Measurements from ENCODE around the gene ABCA9.

Gene ABCA9, protein sequence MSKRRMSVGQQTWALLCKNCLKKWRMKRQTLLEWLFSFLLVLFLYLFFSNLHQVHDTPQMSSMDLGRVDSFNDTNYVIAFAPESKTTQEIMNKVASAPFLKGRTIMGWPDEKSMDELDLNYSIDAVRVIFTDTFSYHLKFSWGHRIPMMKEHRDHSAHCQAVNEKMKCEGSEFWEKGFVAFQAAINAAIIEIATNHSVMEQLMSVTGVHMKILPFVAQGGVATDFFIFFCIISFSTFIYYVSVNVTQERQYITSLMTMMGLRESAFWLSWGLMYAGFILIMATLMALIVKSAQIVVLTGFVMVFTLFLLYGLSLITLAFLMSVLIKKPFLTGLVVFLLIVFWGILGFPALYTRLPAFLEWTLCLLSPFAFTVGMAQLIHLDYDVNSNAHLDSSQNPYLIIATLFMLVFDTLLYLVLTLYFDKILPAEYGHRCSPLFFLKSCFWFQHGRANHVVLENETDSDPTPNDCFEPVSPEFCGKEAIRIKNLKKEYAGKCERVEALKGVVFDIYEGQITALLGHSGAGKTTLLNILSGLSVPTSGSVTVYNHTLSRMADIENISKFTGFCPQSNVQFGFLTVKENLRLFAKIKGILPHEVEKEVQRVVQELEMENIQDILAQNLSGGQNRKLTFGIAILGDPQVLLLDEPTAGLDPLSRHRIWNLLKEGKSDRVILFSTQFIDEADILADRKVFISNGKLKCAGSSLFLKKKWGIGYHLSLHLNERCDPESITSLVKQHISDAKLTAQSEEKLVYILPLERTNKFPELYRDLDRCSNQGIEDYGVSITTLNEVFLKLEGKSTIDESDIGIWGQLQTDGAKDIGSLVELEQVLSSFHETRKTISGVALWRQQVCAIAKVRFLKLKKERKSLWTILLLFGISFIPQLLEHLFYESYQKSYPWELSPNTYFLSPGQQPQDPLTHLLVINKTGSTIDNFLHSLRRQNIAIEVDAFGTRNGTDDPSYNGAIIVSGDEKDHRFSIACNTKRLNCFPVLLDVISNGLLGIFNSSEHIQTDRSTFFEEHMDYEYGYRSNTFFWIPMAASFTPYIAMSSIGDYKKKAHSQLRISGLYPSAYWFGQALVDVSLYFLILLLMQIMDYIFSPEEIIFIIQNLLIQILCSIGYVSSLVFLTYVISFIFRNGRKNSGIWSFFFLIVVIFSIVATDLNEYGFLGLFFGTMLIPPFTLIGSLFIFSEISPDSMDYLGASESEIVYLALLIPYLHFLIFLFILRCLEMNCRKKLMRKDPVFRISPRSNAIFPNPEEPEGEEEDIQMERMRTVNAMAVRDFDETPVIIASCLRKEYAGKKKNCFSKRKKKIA (N-terminal part only)

DNA sequence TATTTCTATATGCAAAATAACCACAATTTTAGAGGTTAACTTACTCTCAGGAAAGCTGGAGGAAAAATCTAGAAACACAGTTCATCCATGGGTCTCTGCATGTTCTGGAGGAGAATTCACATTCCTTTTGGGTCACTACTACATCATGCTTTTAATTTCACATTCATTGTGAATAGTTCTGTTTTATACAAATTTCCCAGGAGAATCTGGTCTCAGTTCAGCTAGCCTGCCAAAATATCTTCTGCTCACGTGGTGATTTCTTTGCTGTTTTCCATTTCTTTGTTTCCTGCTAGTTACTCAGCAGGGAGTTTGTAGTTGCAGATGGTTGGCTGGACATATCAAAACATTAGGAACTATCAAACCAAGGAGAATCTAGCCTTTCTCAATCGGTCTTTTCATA lies at the start of gene ABCA9:
ABCA9 (minus strand) TSS at position 106 of the 400 bp plus-strand sequence. CDS start 9,801 bp downstream, outside the sequence.
- TF ChIP-seq, protein P1, sequence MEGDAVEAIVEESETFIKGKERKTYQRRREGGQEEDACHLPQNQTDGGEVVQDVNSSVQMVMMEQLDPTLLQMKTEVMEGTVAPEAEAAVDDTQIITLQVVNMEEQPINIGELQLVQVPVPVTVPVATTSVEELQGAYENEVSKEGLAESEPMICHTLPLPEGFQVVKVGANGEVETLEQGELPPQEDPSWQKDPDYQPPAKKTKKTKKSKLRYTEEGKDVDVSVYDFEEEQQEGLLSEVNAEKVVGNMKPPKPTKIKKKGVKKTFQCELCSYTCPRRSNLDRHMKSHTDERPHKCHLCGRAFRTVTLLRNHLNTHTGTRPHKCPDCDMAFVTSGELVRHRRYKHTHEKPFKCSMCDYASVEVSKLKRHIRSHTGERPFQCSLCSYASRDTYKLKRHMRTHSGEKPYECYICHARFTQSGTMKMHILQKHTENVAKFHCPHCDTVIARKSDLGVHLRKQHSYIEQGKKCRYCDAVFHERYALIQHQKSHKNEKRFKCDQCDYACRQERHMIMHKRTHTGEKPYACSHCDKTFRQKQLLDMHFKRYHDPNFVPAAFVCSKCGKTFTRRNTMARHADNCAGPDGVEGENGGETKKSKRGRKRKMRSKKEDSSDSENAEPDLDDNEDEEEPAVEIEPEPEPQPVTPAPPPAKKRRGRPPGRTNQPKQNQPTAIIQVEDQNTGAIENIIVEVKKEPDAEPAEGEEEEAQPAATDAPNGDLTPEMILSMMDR (IDR thresholded peaks at IDR 0.05; ENCODE audit: borderline replicate concordance, insufficient read depth, low read depth, low read length): no peak
- no peak within 1 kb of the TSS for H3K4me3 ChIP-seq (ENCODE audit: low read depth, low read length)

DNA sequence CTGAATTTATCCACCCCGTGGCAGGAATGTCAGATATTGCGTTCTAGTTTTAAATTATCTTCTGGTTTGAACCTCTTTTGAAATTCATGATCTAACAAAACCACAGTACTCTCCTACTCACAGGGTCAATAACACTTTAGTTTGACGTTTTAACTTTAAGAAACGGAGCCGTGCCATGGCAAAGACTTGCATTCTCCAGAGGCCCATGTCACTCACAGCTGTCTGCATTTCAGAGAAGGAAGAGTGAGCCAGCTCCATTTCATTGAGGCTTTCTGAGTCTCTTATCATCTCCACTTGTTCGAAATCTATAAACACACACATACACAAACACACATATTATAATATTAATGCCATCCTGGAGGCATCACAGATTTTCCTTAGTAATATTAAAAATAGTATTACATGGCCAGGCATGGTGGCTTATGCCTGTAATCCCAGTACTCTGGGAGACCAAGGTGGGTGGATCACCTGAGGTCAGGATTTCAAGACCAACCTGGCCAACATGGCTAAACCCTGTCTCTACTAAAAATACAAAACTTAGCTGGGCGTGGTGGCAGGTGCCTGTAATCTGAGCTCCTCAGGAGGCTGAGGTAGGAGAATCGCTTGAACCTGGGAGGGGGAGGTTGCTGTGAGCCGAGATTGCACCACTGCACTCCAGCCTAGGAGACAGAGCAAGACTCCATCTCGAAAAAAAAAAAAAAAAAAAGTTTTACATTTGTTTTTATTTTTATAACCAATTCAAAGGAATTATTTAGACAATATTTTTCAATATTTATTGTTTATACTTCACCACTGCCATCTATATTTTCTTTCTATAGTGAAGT lies 45.4 kb upstream of the ABCA9 start:
- TF ChIP-seq, protein P1 (IDR thresholded peaks at IDR 0.05; ENCODE audit: borderline replicate concordance, insufficient read depth, low read depth, low read length): no peak
- H3K4me3 ChIP-seq (ENCODE audit: low read depth, low read length): no peak overlapping the region

DNA sequence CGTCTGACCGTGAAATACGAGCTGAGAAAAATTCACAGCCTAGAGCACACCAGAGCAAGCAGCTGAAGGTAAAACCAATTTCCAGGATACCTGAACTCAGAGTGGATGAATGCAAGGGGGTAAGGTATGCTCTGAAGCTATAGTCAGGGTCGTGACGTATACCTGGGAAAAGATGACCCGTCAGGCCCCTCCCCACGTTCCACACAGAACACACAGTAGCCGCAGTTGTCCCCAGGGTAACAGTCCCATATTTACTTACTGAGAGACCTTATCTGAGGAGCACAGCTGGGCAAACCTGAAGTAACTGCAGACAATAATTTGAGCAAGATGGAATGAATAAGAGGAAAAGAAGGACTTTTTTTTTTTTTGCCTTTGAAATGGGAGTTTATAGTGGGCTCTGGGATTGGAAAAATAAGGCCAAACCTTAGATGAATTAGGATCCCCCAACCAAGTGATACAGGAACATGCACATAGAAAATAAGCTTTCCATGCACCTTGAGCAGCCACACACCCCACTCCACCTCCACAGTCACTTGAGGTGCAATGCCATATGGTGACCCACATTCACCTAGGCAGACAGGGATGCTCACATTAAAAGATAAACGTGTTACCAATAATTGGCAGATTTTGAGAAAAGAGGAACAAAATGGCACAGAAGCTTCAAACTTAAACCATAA lies 43.0 kb upstream of the ABCA9 start:
- TF ChIP-seq, protein P1 (IDR thresholded peaks at IDR 0.05; ENCODE audit: borderline replicate concordance, insufficient read depth, low read depth, low read length): no peak
- H3K4me3 ChIP-seq (ENCODE audit: low read depth, low read length): no peak overlapping the region

DNA sequence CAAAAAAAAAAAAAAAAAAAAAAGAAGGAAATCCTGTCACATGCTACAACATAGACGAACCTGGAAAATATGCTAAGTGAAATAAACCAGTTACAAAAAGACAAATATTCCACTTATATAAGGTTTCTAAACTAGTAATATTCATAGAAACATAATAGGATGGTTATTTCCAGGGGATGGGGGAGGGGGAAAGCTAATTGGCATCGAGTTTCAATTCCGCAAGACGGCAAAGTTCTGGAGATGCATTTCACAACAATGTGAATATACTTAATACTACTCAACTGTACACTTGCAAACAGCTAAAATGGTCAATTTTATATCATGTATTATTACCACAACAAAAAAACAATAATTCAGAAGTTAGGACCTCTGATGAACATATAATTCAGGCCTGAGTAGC lies 37.9 kb upstream of the ABCA9 start:
- TF ChIP-seq, protein P1 (IDR thresholded peaks at IDR 0.05; ENCODE audit: borderline replicate concordance, insufficient read depth, low read depth, low read length): no peak
- H3K4me3 ChIP-seq (ENCODE audit: low read depth, low read length): no peak overlapping the region

DNA sequence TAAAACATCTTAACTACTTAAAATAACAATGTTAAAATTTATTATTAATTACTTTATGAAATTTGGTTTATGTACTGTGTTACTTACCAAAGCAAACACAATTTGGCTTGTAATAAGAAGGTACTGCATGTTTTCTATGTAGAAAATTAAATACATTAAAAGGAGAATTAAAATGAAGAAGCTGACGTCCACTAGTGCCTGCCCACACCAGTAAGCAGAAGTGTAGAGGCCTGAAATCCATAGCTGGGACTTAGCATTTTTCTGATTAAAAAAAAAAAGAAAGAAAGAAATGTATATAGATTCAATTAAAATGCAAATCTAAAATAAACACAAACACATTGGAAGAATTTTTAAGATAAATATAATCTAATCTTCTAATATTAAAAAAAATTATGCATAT lies 35.8 kb upstream of the ABCA9 start:
- no peak overlapping the region for H3K4me3 ChIP-seq (ENCODE audit: low read depth, low read length)
- TF ChIP-seq, protein P1 (IDR thresholded peaks at IDR 0.05; ENCODE audit: borderline replicate concordance, insufficient read depth, low read depth, low read length): no peak

Data from GM12875 (cell line).